Adipocyte (in vitro differentiated cells): ENCODE data around the gene FBXW12.
A peak's percentile ranks its signal among the peaks of the same experiment; 100 is the strongest.

Source experiments
- DNase-seq: peaks from one replicate; pipeline ENCODE4 v3.0.0-alpha.2; 2015; ENCODE audit warnings: low read depth
- H3K27me3 ChIP-seq: replicated peaks from 2 replicates; pipeline ENCODE4 v1.7.0; 2013; ENCODE audit warnings: mild to moderate bottlenecking, low read length, moderate library complexity; ENCODE audit not compliant: control insufficient read depth, insufficient read depth
- H3K36me3 ChIP-seq: 2 replicates; pipeline ENCODE4 v1.7.0; 2013; ENCODE audit warnings: low read length, mild to moderate bottlenecking, moderate library complexity; ENCODE audit not compliant: control insufficient read depth, insufficient read depth, severe bottlenecking
- H3K4me1 ChIP-seq: 2 replicates; pipeline ENCODE4 v1.7.0; 2013; ENCODE audit warnings: mild to moderate bottlenecking, low read length, moderate library complexity; ENCODE audit not compliant: control insufficient read depth, insufficient read depth
- H3K4me3 ChIP-seq: 2 replicates; pipeline ENCODE4 v1.7.0; 2013; ENCODE audit warnings: mild to moderate bottlenecking, low read length, moderate library complexity
- H3K9ac ChIP-seq: 2 replicates; pipeline ENCODE4 v1.7.0; 2013; ENCODE audit warnings: mild to moderate bottlenecking, low read length, moderate library complexity
- H3K9me3 ChIP-seq: 2 replicates; pipeline ENCODE4 v1.7.0; 2013; ENCODE audit warnings: mild to moderate bottlenecking, low read length, moderate library complexity; ENCODE audit not compliant: control insufficient read depth

Gene FBXW12

GRCh38 chr3:48418140-48418539 lies 46.1 kb downstream of the FBXW12 start:
- H3K4me1 ChIP-seq = no peaks in the 10 kb centered on the region
- peaks cover 65% of the 10 kb centered on the region for H3K36me3 ChIP-seq
- H3K9me3 ChIP-seq = no peaks in the 10 kb centered on the region
- DNase-seq = no peak
- no peak overlapping the region for H3K4me3 ChIP-seq
- no peaks in the 10 kb centered on the region for H3K27me3 ChIP-seq
- H3K9ac ChIP-seq = no peak overlapping the region

DNA sequence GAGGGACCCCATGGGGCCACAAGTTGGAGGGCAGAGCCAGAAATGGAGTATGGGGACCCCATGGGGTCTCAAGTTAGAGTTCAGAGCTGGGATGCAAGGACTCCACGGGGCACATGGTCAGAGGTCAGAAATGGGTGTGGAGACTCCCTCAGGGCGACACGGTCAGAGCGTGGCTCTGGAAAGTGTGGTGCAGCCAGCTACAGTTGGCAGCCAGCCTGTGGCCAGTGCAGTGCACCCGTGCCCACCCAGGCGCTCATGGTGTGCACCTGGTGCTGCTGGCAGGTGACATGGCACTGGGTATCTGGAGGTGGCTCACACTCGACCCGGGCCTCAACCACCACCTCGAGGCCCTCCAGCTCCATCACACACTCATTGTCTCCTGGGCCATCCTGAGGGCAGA lies 46.6 kb downstream of the FBXW12 start:
- Histone ChIP-seq H3K27me3 (no peaks in the 10 kb centered on the region), H3K36me3 (peaks cover 60% of the 10 kb centered on the region), H3K9ac (no peak overlapping the region), H3K4me3 (no peak overlapping the region), H3K9me3 (no peaks in the 10 kb centered on the region), H3K4me1 (no peaks in the 10 kb centered on the region)
- no peak for DNase-seq

- Histone ChIP-seq H3K4me3 (no peak overlapping the region), H3K4me1 (no peaks in the 10 kb centered on the region), H3K9ac (no peak overlapping the region), H3K36me3 (peaks cover 55% of the 10 kb centered on the region), H3K9me3 (no peaks in the 10 kb centered on the region), H3K27me3 (no peaks in the 10 kb centered on the region)
- DNase-seq = no peak
Observed at GRCh38 chr3:48419149-48419548, 47.1 kb downstream of the FBXW12 start.

DNA sequence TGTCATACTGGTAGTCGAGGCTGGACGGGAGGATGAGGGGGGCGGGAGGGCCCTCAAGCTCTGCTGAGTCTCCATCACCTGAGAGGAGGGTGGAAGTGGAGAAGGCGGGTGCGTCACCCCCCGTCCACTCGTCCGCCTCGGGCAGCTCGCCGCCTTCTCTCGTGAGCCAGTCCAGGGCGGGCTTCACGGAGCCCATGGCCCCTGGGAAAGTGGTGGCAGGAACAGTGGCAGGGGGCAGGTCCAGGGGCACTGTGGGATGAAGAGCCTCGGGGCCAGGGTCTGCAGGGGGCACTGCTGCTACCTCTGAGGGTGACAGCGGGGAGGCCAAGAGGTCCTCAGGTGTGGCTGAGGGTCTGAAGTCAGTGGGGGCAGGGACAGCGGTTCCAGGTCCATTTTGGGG lies 47.6 kb downstream of the FBXW12 start:
- Histone ChIP-seq H3K27me3 (no peaks in the 10 kb centered on the region), H3K4me1 (no peaks in the 10 kb centered on the region), H3K9ac (no peak overlapping the region), H3K36me3 (peaks cover 51% of the 10 kb centered on the region), H3K9me3 (no peaks in the 10 kb centered on the region), H3K4me3 (no peak overlapping the region)
- no peak for DNase-seq

GRCh38 chr3:48420561-48420960 lies 48.5 kb downstream of the FBXW12 start:
- no peak overlapping the region for H3K4me3 ChIP-seq
- no peaks in the 10 kb centered on the region for H3K9me3 ChIP-seq
- no peak for DNase-seq
- no peaks in the 10 kb centered on the region for H3K27me3 ChIP-seq
- H3K9ac ChIP-seq = no peak overlapping the region
- peaks cover 41% of the 10 kb centered on the region for H3K36me3 ChIP-seq
- H3K4me1 ChIP-seq = peaks cover 4% of the 10 kb centered on the region

DNA sequence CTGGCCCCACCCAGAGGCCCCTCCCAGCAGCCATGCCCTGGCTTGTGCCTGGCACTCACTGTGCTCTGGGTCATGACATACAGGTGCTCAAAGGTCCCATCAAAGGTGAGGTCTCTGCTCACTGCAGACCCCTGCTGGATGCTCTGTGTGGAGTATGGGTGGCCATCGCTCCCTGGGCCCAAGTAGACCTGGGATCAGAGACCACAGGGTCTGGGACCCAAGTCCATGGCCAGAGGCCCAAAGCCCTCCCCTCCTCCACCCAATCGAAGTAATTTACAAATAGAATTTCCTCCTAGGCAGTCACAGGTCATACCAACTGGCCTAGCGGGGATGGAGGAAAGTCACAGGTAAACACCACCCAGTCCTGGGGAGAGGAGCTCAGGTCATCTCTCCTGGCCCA lies 50.3 kb downstream of the FBXW12 start:
- no peaks in the 10 kb centered on the region for H3K27me3 ChIP-seq
- DNase-seq = no peak

GRCh38 chr3:48422681-48423080 lies 50.7 kb downstream of the FBXW12 start:
- peaks cover 25% of the 10 kb centered on the region for H3K4me1 ChIP-seq
- H3K36me3 ChIP-seq = peaks cover 22% of the 10 kb centered on the region
- no peaks in the 10 kb centered on the region for H3K27me3 ChIP-seq
- no peak overlapping the region for H3K4me3 ChIP-seq
- H3K9ac ChIP-seq = no peak overlapping the region
- H3K9me3 ChIP-seq = no peaks in the 10 kb centered on the region
- DNase-seq = no peak

More for the DNA sequence above, 50.3 kb downstream of the FBXW12 start:
- H3K36me3 ChIP-seq = peaks cover 26% of the 10 kb centered on the region
- H3K4me3 ChIP-seq = no peak overlapping the region
- peaks cover 21% of the 10 kb centered on the region for H3K4me1 ChIP-seq
- H3K9me3 ChIP-seq = no peaks in the 10 kb centered on the region
- H3K9ac ChIP-seq = no peak overlapping the region

DNA sequence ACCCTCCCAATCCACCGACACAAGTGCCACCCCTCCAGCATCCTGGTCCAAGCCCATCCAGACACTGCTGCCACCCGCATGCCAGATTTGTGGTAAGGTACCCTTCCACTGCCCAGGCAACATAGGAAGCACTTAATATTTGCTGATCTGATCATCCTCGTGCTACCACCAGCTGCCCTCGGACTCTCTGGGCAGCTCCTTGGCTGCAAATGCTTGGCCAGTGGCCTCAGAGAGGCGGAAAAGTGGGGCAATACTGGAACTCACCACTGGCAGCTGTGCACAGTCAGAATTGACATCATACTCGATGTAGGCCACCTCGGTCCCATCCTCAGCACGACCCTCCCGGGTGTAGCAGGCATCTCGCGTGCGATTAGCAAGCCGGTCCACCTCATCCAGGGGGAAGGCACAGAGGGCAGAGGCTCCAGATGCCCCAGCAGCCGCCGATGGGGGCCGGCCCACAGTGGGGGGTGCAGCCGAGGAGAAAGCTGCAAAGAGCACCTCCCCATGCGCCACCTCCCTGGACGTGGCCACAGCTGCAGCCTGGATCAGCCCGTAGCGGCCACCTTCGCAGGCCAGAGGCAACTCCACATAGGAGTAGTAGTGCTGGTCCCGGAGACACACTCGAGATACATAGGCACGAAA lies 51.3 kb downstream of the FBXW12 start:
- peaks cover 16% of the 10 kb centered on the region for H3K36me3 ChIP-seq
- H3K27me3 ChIP-seq = no peaks in the 10 kb centered on the region
- peaks cover 32% of the 10 kb centered on the region for H3K4me1 ChIP-seq
- no peak for DNase-seq
- H3K4me3 ChIP-seq = no peak overlapping the region
- H3K9ac ChIP-seq = no peak overlapping the region
- H3K9me3 ChIP-seq = no peaks in the 10 kb centered on the region

DNA sequence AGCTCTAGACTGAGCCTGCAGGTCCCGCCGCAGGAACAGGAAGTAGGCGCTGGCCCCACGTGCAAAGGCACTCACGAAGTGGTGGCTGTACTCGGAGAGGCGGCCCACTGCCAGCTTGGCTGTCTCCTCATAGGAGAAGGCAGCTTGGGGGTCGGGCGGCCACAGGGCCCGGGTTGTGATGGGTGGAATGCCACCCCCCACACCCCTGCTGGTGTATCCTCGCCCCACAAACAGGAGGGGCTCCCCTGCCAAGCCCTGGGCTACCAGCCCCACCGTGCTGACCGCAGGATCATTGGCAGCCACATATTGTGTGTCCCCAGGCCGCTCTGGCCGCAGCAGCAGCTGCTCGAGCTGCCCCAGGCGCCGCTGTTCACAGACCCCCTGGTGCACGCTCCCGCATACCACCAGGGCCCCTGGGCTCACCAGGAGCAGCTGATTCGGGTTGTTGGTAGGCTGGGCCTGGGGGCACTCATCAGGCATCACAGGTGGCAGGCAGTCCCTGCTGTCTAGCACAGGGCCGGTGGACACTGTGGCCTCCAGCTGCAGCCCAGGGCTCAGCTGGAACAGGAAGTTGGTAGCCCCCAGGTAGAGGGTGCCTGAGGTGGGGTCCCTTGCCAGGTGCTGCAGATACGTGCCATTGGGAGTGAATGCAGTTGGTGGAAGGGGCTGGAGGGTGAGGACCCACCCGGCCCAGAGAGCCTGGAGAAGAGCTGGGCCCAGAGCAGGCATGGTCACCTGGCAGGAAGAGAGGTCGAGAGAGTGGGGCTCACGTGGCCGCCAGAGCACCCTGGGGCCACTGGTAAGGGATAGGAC lies 52.1 kb downstream of the FBXW12 start:
- Histone ChIP-seq H3K4me1 (peaks cover 33% of the 10 kb centered on the region), H3K9ac (no peak overlapping the region), H3K27me3 (no peaks in the 10 kb centered on the region), H3K36me3 (peaks cover 9% of the 10 kb centered on the region), H3K9me3 (no peaks in the 10 kb centered on the region), H3K4me3 (no peak overlapping the region)
- DNase-seq = no peak

- H3K4me1 ChIP-seq = peaks cover 37% of the 10 kb centered on the region
- DNase-seq = no peak
- no peak overlapping the region for H3K4me3 ChIP-seq
- no peaks in the 10 kb centered on the region for H3K9me3 ChIP-seq
- peaks cover 4% of the 10 kb centered on the region for H3K36me3 ChIP-seq
- peak overlapping the region; percentile 40 for H3K9ac ChIP-seq
- no peaks in the 10 kb centered on the region for H3K27me3 ChIP-seq
Observed at GRCh38 chr3:48425281-48425812, 53.3 kb downstream of the FBXW12 start.

DNA sequence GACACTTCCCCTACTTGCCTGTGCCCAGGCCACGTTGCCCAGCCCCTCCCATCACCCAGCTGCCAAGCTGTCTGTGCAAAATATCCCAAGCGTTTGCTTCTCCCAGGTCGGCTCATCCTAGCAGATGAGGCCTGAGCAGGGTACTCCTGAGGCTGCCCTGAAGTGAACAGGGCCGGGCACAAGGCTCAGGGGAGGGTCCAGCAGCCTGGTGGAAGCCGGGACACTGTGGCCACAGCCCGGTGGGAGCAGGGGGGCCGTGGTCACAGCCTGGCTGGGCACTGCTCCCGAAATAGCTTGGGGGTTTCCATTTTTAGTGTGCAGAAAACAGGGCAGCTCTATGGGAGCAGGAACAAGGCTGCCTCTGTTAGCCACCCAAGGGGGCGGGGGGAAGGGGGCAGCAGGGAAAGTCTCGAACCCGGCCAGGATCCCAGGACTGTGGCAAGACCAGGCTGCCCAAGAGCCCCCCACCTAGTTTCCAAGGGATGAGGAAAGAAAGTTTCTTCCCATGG lies 54.4 kb downstream of the FBXW12 start:
- H3K9me3 ChIP-seq = no peaks in the 10 kb centered on the region
- peaks cover 38% of the 10 kb centered on the region for H3K4me1 ChIP-seq
- no peaks in the 10 kb centered on the region for H3K27me3 ChIP-seq
- no peaks in the 10 kb centered on the region for H3K36me3 ChIP-seq
- peak overlapping the region; percentile 43 for H3K9ac ChIP-seq
- H3K4me3 ChIP-seq = peak overlapping the region; percentile 82
- DNase-seq = no peak
